Body of pancreas (tissue), 4 donors: ENCODE data around the gene CHAC1.
"Not testable (repeated sequence)": the region's sequence is repeated elsewhere in the genome, so short reads cannot be mapped to it uniquely, and the experiment has no call there.

ENCODE experiments used
- CTCF ChIP-seq, 7 experiments: fragments of 450-650 bp in 4 of 7; fragments of 200-600 bp in 3 of 7; sonication (generic) in 3 of 7; IDR thresholded peaks; one replicate each; pipeline ENCODE4 v1.5.1; 2016 to 2019; ENCODE audit warnings: antibody characterized with exemption in 7 of 7
- POLR2A ChIP-seq, 3 donors: fragments of 450-650 bp; IDR thresholded peaks; one replicate each; pipeline ENCODE4 v1.6.1; 2016; ENCODE audit warnings: antibody characterized with exemption in 3 of 3, mild to moderate bottlenecking in 2 of 3

- not testable (repeated sequence) for TF ChIP-seq CTCF, POLR2A (IDR thresholded peaks at IDR 0.05)
Observed at GRCh38 chr15:40954158-40954848, 1.0 kb downstream of the CHAC1 start.
